ENCODE measurements around the gene ABR. TPM values are rescaled to one million over a fixed set of nuclear protein-coding genes. Genes with fewer than 3 reads are reported as not detected.

The ABR gene
- total and polyA plus RNA-seq, 9 donors, result 25.0 to 94.6 (median 60.2) TPM

DNA sequence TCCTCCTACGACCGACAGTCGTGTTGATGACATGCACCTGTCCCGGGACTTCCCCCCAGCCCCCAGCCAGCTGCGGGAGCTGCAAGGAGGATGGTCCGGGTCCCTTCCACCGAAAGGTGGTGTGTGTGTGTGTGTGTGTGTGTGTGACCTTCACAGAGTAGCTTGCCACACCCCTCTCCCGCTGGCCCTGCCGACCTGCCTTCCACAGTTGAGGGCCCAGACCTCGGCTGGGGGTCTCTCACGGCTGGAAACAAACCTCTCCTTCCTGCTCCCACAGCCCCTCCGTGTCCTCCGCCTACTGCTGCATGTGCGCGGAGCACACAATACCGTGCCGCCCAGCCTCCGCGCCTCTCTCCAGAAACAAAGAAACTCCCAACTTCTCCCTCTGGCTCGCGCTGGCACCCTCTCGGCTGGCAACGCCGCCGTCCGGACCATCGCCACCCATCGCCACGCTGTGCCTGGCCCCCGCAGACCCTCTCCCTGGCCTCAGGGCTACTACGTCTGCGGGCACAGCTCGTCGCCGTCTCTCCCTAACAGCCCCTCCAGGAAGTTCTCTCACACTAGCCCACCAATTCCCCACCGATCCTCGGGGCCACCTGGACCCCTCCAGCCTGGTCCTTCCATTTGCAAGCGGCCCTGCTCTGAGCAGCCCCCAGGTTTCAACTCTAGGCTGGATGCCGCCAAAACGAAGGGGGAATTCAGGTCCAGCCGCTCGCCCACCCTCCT lies 101.6 kb downstream of the ABR start:
- no peaks in the 10 kb centered on the region for H3K9me3 ChIP-seq
- peaks cover 5% of the 10 kb centered on the region for H3K4me1 ChIP-seq (ENCODE audit: insufficient read depth)
- no peak overlapping the region for H3K27ac ChIP-seq
- H3K4me3 ChIP-seq, result no peak overlapping the region
- no peak for DNase-seq
- intact Hi-C loops (cut with DNase I), result no loop called here
- no peak for TF ChIP-seq POLR2A (IDR thresholded peaks at IDR 0.05)
- TF ChIP-seq EP300 (IDR thresholded peaks at IDR 0.05), result no peak
- TF ChIP-seq, protein P1, sequence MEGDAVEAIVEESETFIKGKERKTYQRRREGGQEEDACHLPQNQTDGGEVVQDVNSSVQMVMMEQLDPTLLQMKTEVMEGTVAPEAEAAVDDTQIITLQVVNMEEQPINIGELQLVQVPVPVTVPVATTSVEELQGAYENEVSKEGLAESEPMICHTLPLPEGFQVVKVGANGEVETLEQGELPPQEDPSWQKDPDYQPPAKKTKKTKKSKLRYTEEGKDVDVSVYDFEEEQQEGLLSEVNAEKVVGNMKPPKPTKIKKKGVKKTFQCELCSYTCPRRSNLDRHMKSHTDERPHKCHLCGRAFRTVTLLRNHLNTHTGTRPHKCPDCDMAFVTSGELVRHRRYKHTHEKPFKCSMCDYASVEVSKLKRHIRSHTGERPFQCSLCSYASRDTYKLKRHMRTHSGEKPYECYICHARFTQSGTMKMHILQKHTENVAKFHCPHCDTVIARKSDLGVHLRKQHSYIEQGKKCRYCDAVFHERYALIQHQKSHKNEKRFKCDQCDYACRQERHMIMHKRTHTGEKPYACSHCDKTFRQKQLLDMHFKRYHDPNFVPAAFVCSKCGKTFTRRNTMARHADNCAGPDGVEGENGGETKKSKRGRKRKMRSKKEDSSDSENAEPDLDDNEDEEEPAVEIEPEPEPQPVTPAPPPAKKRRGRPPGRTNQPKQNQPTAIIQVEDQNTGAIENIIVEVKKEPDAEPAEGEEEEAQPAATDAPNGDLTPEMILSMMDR (IDR thresholded peaks at IDR 0.05), result no peak
- WGBS, 3 donors, result 53 to 64% (median 58%) methylated on average over 42 of the region's 42 CpGs
- no peaks in the 10 kb centered on the region for H3K36me3 ChIP-seq
- H3K27me3 ChIP-seq, result no peaks in the 10 kb centered on the region

DNA sequence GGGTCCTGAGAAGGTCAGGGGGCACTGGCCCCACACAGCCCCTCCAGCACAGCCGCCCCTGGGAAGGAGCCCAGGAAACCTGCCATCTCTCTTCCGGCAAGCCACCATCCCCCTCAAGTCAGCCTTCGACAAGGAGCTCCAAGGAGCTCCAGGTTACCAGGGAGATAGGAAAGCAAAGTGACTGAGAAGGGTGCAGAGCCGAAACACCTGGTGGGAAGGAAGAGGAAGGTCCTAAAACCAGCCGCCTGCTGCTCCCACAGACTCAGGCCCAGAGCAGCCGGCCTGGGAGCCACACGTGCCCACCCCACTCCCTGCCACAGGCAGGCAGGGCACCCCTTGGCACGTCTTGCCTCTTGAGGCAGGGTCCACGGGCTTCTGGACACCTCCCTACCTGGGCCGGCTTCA lies 102.2 kb downstream of the ABR start:
- H3K9me3 ChIP-seq, result no peaks in the 10 kb centered on the region
- intact Hi-C loops (cut with DNase I), result no loop called here
- H3K4me3 ChIP-seq, result no peak overlapping the region
- DNase-seq, result no peak
- no peaks in the 10 kb centered on the region for H3K27me3 ChIP-seq
- H3K27ac ChIP-seq, result no peak overlapping the region
- H3K4me1 ChIP-seq (ENCODE audit: insufficient read depth), result peaks cover 5% of the 10 kb centered on the region
- 67 to 75% (median 72%) methylated on average over 10 of the region's 10 CpGs for WGBS, 3 donors
- TF ChIP-seq EP300 (IDR thresholded peaks at IDR 0.05), result no peak
- TF ChIP-seq, protein P1 (IDR thresholded peaks at IDR 0.05), result no peak
- TF ChIP-seq POLR2A (IDR thresholded peaks at IDR 0.05), result no peak
- H3K36me3 ChIP-seq, result no peaks in the 10 kb centered on the region

DNA sequence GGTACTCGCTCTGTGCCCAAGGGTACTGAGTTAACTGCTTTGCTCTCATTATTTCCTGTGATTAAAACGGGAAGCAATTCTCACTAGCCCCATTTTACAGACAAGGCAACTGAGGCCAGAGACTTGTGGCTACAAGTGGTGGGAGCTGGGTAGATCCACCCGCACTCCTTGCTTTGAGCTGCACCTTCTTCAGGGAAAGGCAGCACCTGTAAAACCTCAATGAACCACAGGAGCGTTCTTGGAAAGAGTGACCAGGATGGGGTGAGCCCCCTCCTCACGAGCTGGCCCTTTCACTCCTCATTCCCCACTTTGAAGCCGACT lies 102.8 kb downstream of the ABR start:
- Histone ChIP-seq H3K9me3 (no peaks in the 10 kb centered on the region), H3K4me1 (ENCODE audit: insufficient read depth) (peaks cover 5% of the 10 kb centered on the region), H3K4me3 (no peak overlapping the region), H3K36me3 (no peaks in the 10 kb centered on the region), H3K27ac (no peak overlapping the region), H3K27me3 (no peaks in the 10 kb centered on the region)
- TF ChIP-seq POLR2A (IDR thresholded peaks at IDR 0.05) (no peak), EP300 (IDR thresholded peaks at IDR 0.05) (no peak)
- TF ChIP-seq, protein P1 (IDR thresholded peaks at IDR 0.05), result no peak
- 85 to 89% (median 86%) methylated on average over 6 of the region's 6 CpGs for WGBS, 3 donors
- intact Hi-C loops (cut with DNase I), result no loop called here
- DNase-seq, result no peak

DNA sequence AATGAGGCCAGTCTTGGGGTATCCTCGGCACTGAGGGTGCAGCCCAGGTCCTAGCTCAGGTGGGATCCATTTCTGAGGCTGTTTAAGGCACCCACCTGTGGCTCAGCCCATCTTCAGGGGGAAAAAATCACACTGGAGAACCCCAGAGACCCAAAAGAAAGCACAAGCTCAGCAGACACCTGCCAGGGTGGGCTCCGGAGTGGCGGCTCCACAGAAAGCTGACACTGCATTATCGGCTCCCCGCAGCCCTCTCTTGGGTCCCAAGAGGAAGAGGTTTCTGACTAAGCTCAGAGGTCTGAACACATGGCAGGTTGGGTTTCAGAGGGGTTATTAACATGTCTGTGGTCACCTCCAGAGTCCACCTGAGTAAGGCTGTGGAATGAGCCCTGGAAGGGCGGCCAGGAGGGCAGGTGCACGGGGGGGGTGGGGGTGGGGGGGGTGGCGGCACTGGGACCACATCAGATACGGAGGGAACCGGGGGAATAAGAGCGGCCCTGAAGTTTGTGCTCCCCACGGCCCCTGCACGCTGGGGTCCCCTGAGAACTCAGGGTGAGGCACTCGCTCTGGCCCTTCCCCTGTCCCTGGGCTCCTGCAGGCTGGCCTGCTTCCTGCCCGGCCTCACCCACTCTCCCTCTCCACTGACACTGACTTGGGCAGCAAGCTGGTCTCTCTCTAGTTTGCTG lies 103.3 kb downstream of the ABR start:
- no peak overlapping the region for H3K4me3 ChIP-seq
- 88 to 92% (median 91%) methylated on average over 15 of the region's 15 CpGs for WGBS, 3 donors
- H3K36me3 ChIP-seq, result no peaks in the 10 kb centered on the region

More for the DNA sequence above, 103.3 kb downstream of the ABR start:
- Histone ChIP-seq H3K27me3 (no peaks in the 10 kb centered on the region), H3K4me1 (ENCODE audit: insufficient read depth) (peaks cover 5% of the 10 kb centered on the region), H3K9me3 (no peaks in the 10 kb centered on the region), H3K27ac (no peak overlapping the region)
- TF ChIP-seq POLR2A (IDR thresholded peaks at IDR 0.05) (no peak), EP300 (IDR thresholded peaks at IDR 0.05) (no peak)
- TF ChIP-seq, protein P1 (IDR thresholded peaks at IDR 0.05), result no peak
- intact Hi-C loops (cut with DNase I), result no loop called here
- no peak for DNase-seq
